Medulla oblongata (tissue), 1 donor: ENCODE results near the gene PDE4A.
"Not testable (repeated sequence)": the region's sequence is repeated elsewhere in the genome, so short reads cannot be mapped to it uniquely, and the experiment has no call there.

Experiments used
- DNase-seq: peaks from one replicate; pipeline ENCODE4 v3.0.0-alpha.2; 2015; ENCODE audit errors: extremely low spot score

The PDE4A gene

DNA sequence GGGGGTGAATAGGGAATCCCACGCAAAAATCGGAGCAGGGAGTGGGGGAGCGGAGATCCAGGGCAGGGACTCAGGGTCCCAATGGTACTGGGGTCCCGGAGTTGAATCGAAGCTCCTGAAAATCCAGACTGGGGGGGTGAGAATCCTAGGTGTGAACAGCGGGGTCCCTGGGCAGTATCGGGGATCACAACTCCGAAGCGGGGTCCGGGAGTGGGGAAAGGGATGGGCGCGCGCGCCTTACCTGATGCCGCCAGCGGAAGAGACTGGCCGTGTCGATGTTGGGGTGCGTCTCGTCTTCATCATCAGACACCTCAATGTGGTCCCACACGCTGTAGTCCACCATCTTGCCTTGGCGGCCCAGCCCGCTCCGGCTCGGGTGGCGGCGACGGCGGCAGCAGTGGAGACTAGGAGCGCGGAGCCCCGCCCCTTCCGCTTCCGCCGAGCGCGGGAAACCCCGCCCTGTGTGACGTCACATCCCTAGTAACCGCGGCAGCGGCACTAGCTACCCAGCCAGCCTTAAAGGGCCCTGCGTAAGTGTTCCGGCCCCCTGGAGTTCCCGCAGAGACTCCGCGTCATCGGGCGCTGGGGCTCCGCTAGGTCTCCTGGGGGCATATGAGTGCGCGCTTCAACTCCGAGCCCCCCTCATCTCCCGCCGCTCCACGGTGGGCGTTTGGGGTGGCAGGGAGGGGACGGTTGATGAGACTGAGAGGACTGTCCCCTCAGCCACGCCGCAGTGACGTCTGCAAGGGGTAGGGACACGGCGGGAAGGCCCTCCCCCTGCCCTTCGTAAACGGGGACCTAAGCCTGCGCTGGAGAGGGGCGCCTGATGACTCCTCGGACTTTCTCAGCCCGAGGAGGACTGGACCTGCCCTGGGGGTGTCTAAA, 17.0 kb upstream of the PDE4A start, which contains the start of gene CDC37:
Gene CDC37, minus strand, starts transcription at position 406 of the 885 bp plus-strand sequence. Its CDS starts 63 bp downstream, at position 343.
- DNase-seq, result peak; percentile 97

DNA sequence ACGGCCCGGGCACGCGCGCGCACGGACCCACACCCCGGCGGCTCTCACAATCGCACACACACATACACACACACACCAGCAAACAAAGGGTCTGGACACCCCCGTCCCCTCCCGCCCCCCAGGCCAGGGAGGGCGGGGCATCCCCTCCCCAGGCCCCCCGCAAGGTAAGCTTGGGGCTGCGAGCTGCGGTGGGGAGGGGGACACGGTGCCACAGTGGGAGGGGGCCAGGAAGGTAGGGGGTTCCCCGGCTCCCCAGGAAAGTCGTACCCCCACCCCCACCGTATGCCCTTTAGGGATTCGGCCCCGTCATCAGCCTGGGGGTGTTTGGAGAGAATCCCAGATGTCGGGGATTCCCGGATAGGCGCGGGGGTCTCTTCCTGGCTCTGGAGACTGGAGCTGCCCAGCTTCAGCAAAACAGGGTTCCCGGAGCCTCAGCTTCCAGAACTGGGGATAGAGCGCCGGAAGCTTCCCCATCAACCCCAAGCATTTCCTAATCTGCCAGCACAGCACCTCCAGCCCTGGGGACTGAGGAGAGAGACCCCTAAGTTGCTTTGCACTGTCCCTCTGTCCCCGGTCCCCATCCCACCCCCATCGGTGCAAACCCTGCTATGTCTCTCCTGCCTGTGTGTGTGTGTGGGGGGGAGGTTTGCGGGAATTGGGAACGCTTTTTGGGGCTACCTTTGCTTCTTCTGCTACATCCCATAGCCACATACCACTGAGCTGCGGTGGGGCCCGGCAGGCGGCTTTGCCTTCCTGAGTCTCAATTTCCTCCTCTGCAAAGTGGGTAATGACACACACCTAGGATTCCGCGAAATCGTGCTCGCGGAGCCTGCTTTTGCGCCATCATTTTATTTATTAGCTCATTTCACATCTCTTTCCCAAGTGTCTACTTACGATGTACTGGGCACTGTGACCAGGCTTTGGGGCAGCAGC, 15.2 kb upstream of the PDE4A start:
- no peak for DNase-seq

DNA sequence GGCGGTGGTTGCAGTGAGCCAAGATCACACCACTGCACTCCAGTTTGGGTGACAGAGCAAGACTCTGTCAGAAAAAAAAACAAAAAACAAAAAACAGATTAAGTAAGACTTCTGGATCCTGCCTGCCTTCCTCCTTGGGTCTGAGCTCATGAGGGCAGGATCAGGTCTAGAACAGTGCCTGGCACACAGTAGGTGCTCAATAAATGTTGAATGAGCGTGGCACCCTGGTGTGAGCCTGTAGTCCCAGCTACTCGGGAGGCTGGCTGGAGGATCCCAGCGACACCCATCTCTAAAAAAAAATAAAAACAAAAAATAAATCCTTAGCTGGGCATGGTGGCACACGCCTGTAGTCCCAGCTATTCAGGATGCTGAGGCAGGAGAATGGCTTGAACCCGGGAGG, 14.1 kb upstream of the PDE4A start:
- no peak for DNase-seq

DNA sequence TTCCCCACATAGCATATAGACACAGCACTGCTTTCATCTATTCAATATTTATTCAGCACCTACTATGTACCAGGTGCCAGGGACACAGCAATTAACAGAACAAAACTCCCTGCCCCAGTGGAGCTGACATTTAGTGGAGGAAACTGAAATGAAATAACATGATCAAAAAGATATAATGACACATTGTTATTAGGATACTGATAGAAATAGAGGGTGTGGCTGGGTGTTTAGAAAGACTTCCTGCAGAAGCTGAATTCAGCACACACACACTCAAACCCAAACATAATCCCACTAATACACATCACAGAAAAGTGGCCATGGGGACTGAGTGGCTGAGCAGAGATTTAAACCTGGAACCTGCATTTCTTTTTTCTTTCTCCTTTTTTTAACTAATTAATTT, 13.2 kb upstream of the PDE4A start:
- DNase-seq, result no peak

DNA sequence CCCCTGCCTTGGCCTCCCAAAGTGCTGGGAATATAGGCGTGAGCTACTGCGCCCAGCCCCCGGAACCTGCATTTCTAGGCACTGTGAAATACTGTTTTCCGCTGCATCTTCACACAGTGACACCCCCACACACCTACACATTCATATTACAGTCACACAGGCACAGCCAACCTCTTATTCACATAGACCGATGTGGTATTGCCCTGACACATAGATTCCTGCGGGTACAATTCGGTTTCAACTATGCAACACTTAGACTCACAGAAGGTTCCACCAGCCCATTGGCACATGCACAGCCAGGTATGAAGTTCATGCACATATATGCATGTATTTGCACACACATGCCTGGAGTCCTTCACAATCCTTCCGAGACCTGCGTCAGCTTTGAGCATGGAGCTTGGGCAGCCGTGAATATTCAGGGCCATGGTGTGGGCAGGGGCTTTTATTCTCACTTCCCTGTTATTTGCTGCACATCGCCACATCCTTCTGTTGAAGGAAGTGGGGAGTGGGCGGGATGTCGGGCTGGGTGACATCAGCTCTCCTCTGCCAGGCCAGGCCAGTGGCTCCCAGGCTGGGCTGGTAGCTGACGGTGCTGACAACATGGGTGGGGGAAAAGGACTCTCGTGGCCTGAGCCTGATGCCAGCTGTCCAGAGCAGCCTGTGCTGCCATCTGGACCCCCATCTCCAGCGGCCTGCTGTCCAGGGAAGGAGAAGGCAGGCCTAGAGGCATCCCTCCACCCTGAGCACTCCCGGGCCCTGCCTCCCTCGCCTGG, 11.6 kb upstream of the PDE4A start:
- peak; percentile 75 for DNase-seq

DNA sequence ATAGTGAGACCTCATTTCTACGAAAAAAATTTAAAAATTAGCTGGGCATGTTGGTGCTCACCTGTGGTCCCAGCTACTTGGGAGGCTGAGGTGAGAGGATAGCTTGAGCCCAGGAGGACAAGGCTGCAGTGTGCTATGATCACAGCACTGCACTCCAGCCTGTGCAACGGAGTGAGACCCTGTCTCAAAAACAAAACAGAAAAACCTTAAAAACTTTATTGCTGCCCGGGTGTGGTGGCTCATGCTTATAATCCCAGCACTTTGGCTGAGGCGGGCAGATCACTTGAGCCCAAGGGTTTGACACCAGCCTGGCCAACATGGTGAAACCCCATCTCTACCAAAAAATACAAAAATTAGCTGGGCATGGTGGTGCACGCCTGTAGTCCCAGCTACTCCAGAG, 9.1 kb upstream of the PDE4A start:
- not testable (repeated sequence) for DNase-seq

DNA sequence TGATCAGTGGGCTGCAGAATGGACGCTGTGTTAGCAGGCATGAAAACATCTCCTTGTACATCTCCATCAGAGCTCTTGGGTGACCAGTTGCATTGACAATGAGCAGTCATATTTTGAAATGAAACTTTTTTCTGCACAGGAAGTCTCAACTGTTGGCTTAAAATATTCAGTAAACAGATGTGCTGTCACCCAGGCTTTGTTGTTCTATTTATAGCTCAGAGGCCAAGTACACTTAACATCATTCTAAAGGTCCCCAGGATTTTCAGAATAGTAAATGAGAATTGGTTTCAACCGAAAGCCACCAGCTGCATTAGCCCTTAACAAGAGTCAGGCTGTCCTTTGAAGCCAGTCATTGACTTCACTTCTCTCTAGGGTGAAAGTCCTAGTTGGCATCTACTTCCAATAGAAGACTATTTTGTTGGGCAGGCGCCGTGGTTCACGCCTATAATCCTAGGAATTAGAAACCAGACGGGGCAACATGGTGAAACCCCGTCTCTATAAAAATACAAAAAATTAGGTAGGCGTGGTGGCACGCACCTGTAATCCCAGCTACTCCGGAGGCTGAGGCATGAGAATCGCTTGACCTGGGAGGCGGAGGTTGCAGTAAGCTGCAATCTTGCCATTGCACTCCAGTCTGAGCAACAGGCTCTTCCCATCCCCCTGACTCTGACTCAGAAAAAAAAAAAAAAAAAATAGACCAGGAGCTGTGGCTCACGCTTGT, 7.9 kb upstream of the PDE4A start:
- no peak for DNase-seq

DNA sequence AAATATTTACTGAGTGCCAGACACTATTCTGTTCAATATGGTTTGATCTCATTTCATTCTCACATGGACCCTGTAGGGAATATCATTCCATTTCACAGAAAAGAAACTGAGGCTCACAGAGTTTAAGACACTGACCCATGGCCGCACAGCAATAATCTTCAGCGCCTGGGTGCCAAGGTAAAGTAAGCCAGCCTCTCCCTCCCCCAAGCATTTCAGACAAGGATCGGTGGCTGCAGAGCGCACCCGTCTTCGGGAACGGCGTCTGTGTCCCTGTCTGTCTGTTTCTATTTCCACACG, 4.3 kb upstream of the PDE4A start:
- no peak for DNase-seq

DNA sequence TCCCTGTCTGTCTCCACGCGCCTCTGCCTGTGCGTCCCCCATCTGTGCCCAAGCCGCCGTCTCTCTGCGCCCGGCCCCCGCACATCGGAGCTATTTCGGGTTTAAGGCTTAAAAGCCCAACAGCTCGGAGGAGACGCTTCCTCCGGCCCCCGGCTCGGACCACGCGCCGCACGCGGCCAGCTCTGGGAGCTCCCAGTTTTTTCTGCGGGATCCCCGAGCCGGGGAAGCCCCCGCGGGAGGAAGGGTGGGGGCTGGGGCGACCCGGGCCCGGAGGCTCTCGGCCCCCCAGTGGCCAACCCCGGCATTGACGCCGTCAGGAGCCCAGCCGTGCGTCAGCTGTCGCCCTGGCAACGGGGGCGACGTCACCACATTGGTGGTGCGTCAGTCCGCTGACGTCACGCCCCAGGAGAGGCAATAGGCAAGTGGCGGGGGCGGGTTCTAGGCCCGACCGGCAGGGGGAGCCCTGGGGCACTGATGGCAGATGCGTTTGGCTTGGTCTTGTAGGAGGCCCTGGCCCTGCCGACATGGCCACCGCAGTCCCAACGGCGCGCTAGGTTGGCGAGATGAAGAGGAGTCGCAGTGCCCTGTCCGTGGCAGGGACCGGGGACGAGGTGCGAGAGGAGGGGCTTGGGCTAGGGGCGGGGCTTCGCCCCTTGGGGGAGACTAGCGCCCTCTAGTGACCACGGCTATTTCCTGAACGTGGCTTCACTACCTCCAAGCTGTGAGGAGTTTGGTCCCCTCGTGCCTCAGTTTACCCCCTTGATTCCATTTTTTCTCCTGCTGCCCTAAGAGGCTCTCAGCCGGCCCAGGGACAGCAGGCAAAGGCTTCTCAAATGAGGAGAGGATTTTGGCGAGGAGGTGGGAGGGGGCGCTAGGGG, 3.7 kb upstream of the PDE4A start:
- peak; percentile 64 for DNase-seq

DNA sequence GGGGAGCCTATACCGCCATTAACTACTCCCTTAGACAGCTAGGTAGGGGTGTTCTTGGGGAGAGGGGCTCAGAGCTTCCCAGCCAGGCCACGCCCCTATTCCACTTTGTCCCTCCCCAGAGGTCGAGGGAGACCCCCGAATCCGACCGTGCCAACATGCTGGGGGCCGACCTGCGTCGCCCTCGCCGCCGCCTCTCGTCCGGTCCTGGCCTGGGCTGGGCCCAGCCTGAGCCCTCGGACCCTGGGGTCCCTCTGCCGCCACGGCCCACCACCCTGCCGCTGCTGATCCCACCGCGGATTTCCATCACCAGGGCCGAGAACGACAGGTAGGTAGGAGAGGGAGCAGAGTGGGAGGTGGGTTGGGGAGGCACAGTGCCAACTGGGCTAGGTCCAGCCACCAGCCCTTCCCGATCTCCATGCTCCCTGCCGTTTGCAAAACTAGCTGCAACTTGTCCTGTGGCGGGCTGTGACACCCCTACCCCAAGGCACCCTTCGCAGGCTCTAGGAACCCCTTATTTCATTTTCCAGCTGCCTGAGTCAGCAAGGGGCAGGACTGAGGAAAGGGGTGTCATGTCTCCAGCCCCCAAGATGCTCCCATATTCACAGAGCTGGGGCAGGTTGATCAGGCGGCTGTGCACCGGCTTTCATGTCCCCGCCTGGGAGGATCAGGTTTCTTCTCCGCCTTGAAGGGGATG, 2.6 kb upstream of the PDE4A start:
- DNase-seq, result no peak

DNA sequence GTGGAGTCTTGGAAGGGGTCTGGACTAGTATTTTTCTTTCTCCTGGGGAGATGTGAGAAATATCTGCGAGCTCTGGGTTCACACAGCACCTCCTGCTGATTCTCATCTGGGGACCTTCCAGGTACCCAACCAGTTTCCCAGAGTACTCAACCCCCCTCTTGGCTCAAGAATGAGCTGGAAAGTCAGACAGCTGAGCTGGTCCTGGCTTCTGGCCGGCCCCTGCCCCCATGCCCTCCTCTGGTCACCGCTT, 2.2 kb upstream of the PDE4A start:
- DNase-seq, result no peak

DNA sequence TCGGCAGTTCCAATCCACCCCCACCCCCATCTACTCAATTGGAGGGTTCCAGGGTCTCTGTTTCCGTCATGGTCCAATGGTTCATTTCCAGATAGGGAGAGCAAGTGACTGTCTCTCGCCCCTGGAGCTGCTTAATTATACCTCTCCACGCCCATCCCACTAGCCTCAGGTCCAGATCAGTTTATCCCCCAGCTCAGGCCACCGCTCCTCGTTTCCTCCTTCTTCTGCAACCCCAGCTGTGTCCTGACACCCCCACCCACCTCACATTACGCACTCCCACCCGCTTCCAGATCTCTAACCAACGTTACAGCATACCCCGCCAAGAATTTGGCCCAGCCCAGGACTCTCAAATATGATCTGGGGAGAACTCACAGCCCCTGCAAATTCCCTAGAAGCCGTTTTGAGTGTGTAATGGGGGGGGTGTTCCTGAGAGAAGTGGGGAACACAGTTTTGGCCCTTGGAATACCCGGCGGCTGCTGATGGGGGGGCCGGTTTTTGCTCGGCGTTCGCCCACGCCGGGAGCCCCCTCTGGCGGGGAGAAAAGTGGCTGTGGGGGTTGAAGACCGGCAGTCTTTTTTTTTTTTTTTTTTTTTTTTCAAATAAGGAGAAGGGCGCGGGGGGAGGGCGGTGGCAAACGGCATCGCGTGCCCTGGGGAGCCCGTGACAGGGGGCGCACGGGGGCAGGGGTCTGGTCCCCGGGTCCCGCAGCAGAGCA, 1.7 kb upstream of the PDE4A start:
- no peak for DNase-seq

DNA sequence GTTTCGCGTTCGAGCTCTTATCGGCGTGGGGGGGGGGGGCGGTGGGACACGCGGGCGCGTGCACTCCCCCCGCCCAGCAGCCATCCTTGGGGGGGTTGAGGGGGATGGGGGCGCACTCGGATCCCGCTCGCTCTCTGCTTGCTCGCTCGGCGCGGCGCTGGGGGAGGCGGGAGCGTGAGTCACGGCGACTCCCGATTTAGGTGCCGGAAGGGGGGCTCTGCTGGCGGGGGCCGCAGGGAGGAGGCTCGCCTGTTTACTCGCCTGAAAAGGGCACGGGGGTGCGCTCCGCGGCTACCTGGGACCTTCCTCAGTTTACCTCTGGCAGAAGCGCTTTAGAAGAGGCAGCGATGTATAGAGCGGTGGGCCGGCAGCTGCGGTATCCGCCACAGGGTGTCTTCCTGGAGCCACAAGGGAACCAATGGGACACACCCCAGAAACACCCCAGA, 1.1 kb upstream of the PDE4A start:
- no peak for DNase-seq

DNA sequence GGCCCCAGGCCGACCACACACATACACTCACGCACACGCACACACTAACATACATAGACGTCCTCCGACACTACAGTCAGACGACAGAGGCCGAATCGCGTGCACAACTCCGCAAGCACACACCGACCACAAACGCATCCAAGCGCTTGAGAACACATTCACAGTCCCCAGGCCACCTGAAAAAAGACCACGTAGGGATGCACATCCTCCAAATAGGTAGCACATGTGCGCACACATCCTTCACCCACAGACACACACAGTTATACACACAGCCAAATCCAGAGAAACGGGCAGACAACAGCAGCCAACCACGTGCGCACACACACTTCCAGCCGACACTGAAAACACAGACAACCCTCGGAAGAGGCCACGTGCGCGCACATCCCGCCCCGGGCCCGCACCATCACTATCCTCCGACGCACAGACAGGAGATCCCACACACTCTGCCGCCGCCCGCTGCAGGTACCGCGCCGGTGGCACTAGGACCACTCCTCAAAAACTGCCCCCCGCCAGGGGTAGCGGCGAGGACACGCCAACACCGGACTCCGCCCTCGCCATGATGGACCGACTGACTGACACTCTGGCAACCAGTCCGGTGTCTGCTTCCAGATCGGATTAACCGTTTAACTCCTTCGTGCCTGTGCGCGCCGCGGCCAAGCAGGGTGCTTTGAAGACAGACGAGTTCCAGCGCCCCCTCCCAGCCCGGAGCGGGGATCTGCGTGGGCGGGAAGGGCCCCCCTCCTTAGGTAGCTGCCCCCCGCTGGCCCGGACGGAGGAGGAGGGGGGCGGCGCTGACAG, 493 bp upstream of the PDE4A start:
- DNase-seq, result no peak

DNA sequence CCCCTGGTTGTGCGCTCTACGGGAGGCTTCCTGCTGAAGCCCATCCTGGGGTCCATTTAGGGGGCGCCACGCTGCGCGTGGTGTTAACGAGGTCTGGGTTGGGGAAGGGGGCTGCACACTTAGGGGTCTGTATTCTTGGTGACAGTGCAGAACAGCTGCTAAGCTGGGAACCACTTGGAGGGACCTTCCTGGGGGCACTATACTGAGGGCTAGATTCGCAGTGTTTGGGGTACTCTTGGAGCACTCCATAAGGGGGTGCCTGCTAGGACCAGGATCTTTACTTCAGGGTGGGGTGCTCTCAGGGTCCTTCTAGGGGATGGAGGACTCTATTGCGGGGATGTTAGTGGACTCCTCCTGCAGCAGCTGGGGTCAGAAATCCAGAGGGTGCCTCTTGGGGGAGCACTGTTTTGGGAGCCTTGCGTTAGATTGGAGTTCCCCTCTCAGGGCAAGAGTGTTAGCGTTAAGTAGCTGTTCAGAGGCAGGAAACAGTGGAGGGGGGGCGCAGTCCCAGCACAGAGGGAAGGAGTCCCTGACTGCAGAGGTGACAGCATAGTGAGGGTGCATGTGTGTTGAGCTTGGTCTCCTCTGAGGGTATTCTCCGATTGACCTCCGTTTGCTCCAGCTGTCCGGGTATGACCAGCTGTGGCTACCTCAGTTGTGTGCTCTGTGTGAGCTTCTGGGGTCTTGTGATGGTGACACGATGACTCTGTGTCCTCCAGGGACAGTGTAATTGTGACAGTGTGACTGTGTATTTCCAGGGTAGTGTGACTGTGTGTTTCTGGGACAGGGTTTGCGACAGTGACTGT, 1.1 kb downstream of the PDE4A start:
- DNase-seq, result no peak

DNA sequence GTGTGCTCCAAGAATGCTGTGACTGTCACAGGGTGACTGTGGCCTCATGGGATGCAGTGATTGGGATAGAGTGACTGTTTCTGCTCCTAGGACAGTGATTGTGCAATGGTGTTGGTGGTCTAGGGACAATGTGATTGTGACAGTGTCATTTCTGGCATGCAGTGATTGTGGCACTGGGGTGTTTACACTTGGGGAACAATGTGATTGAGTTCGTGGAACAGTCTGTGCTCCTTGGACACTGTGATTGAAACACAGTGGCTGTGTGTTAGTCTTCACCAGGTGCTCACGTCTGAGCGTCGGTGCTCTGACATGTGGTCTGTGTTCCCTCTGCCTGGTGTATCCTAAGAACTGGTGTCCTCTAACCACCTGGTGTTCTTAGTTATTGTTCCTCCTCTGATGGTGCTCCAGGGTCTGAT, 1.7 kb downstream of the PDE4A start:
- no peak for DNase-seq

DNA sequence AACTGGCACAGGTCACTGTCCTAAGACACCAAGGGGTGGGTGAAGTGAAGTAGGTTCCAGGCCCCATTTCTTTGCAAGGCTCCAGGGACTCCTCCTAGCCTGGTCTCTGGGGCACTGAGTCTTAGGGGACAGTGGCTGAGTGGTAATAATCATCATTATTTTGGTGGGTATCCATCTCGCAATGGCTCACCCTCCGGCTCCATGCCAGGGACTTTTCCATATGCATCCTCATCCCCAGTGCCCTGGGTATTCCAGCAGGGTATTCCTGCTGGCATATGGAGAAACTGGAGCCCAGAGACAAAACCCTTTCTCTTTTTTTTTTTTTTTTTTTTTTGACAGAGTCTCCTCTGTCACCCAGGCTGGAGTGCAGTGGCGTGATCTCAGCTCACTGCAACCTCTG, 2.5 kb downstream of the PDE4A start:
- DNase-seq, result no peak
